GM18502 (cell line): Measurements from ENCODE around the gene HOMEZ.
"Not testable (repeated sequence)": the region's sequence is repeated elsewhere in the genome, so short reads cannot be mapped to it uniquely, and the experiment has no call there.

Source experiments
- ATAC-seq: cut with Tn5 transposase; IDR thresholded peaks from one replicate; pipeline ENCODE4 v1.9.1; 2021; ENCODE audit warnings: mild to moderate bottlenecking; ENCODE audit not compliant: unreplicated experiment, poor library complexity

HOMEZ gene, protein sequence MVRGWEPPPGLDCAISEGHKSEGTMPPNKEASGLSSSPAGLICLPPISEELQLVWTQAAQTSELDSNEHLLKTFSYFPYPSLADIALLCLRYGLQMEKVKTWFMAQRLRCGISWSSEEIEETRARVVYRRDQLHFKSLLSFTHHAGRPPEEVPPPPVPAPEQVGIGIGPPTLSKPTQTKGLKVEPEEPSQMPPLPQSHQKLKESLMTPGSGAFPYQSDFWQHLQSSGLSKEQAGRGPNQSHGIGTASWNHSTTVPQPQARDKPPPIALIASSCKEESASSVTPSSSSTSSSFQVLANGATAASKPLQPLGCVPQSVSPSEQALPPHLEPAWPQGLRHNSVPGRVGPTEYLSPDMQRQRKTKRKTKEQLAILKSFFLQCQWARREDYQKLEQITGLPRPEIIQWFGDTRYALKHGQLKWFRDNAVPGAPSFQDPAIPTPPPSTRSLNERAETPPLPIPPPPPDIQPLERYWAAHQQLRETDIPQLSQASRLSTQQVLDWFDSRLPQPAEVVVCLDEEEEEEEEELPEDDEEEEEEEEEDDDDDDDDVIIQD

GRCh38 chr14:23286020-23286901 is at the start of gene HOMEZ:
Gene HOMEZ, minus strand, starts transcription at chr14:23286132. Its CDS starts 180 bp downstream, at chr14:23285952.
- peak; percentile 96 for ATAC-seq

- no peak for ATAC-seq
These were observed 49.7 kb upstream of the HOMEZ start for GRCh38 chr14:23335623-23336022.

DNA sequence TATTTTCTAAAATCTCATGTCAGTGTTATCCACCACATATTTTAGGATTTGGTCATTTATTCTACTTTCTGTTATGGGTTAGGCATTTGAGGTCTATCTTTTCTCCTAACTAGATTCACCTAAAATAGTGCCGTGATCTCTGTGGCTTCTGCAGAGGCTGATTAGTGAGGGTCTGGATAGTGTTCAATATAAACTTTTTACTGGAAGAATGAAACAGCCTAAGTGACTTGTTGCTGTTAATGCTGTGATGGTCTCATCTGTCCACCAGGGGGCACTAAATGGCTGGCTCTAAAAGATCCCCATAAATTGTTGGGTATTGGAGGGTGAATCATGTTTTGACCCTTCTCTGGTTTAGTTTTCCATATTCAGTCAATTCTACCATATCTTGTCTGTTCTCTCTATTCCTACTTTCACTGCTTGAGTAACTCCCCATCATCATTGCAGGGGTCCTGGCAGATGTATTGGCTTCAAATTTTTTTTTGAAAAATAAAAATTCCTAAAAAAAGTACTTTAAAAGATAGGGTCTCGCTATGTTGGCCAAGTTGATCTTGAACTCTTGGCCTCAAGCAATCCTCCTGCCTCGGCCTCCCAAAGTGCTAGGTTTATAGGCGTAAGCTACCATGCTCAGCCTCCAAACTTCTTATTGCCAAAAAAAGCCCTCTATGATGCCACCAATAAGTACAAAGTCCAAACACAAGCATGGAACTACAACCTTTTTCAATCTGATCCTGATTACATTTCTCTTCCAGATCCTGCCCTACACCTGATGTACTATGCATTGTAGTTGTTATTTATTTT is 42.2 kb upstream of the HOMEZ start:
- peak; percentile 56 for ATAC-seq

- ATAC-seq, result no peak
These were observed 40.8 kb upstream of the HOMEZ start for GRCh38 chr14:23326491-23327332.

GRCh38 chr14:23325746-23326145 is 39.8 kb upstream of the HOMEZ start:
- not testable (repeated sequence) for ATAC-seq

DNA sequence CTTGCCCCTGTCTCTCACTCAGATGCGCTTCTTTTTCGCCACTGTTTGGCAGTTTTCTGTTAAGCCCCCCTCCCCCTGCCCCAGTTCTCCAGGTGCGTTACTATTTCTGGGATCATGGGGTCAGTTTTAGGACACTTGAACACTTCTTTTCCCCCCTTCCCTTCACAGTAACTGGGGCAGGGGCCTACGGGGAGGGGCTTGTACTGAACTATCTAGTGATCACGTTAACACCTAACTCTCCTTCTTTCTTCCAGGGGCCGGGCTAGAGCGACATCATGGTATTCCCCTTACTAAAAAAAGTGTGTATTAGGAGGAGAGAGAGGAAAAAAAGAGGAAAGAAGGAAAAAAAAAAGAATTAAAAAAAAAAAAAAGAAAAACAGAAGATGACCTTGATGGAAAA is 39.1 kb upstream of the HOMEZ start:
- ATAC-seq, result no peak

DNA sequence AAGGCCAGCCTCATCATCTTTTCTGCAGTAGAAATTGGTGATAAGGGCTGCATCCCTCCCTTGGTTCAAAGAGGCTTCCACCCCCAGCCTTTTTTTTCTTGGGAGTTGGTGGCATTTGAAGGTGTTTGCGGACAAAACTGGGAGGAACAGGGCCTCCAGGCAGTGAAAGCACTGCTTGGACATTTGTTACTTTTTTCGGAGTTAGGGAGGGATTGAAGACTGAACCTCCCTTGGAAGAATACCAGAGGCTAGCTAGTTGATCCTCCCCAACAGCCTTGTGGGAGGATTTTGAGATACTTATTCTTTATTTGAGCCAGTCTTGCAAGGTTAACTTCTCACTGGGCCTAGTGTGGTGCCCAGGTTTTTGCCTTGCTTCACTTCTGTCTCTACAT is 38.5 kb upstream of the HOMEZ start:
- ATAC-seq, result no peak

DNA sequence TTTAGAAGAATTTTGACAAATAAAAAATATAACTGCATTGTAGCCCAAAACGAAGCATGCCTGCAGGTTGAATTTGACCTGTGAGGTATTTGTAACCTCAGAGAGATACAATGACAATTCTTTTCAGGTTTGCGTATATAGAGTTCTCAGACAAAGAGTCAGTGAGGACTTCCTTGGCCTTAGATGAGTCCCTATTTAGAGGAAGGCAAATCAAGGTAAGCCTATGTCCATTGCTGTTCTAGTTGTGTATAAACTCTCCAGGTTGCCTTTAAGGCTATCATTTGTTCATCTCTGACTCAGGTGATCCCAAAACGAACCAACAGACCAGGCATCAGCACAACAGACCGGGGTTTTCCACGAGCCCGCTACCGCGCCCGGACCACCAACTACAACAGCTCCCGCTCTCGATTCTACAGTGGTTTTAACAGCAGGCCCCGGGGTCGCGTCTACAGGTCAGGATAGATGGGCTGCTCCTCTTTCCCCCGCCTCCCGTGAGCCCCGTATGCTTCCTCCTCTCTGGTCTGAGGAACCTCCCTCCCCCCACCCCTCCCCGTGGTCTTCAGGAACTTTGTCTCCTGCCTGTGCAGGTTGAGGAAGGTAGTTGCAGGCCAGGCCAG is 38.0 kb upstream of the HOMEZ start:
- no peak for ATAC-seq

DNA sequence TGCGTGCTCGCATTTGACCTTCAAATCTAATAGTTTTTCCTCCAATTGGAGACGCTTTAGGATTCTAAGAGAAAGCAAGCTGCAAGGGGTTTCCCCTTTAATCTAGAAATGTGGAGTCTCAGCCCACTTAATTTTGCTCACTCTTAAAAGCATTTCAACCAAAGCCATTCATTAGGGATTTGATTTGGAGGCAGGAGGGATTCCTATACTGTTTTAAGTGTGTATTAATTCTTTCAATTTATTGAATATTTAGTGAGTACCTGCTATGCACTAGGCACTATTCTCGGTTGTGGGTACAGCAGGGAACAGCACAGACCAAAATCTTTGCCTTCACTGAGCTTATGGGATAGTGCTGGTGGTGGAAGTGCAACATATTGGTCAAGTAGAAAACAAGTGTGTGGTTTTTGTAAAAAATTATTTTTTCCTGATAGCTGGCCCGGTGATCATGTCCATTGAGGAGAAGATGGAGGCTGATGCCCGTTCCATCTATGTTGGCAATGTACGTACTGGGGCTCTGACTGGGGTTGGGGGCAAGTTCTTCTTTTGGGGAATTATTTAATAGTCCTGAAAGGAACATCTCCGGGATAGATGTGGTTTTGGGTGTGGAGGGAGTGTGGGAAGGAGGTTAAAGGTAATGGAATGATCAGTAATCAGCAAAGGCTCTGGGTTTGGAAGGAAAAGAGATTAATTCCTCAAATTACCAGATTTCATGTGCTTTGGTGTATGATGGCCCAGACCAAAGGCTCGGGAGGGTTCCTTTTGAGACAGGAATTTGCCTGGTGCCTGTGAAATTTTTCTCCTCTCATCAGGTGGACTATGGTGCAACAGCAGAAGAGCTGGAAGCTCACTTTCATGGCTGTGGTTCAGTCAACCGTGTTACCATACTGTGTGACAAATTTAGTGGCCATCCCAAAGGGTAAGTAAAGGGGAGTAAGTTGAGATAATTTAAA is 36.9 kb upstream of the HOMEZ start:
- no peak for ATAC-seq

GRCh38 chr14:23321572-23322547 is 35.9 kb upstream of the HOMEZ start:
- ATAC-seq, result peak; percentile 8

DNA sequence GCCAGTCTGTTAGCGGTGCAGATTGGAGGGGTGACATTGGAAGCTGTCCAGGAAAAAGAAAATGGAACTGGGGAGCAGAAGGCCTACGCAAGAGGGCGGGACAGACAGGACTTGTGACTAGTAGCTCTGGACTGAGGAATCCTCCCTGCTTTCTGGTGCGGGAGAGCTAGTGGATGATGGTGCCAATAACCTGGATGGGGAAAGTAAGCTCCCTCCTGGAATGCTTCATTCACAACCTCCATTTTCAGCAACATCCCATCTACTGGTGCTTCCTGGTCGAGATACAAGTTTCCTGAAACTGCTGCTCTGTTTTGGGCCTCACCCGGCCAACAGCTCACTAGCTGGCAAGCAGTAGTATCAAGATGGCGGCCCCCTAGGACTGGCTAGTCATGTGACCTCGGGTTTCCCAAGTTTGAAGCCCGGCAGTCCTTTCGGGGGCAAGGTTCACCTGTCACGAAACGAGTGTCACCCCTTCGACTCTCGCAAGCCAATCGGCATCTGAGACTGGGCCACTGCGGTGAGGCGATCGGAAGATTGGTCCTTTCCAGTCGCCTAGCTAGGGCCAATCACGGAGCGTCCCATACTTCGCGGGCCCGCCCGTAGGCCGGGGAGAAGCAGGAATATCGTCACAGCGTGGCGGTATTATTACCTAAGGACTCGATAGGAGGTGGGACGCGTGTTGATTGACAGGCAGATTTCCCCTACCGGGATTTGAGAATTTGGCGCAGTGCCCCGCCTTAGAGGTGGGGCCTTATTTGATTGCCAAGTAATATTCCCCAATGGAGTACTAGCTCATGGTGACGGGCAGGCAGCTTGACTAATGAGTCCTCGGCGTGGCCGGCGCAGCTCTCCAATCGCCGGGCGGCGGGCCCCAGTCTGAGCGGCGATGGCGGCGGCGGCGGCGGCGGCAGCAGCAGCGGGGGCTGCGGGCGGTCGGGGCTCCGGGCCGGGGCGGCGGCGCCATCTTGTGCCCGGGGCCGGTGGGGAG is 34.9 kb upstream of the HOMEZ start, which contains the start of gene PABPN1:
Gene PABPN1, plus strand, starts transcription at position 874 of the 988 bp plus-strand sequence. Its CDS starts 13 bp downstream, at position 887.
- peak; percentile 91 for ATAC-seq

DNA sequence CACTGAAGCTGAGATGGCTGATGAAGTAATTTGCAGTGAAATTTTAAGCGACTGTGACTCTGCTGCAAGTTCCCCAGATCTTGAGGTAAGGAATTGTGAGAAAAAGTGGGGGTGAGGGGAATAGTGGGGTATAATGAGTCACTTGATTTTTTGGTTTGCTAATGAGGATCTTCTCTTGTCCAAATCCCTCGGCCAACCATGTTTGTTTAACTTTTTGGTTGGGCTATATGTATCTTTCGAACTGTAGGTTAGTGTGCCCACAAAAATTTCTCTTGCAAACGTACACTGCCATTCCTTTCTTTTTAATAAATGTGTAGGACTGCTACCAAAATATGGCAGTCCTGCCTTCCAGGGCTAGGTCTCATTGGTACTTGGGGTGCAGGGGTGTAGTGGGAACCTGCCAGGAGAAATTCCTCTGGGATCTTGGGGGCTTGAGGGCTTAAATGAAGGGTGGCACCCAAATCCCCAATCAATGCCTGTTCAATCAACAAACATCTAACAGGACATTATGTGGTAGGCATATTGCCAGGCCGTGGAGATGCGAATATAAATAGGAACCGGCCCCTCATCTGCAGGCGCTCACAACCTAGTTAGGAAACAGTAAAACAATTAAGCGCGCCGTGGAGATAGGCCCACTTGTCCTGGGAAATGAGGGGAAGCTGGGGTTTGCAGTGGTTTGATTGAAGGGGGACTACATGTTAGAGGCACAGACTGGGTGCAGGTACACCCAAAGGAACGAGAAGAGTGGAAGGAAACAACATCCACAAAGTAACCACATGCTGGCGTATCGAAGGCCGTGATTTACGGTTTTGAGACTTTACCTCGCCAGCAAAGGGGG is 34.0 kb upstream of the HOMEZ start:
- no peak for ATAC-seq

- ATAC-seq, result no peak
These were observed 30.4 kb upstream of the HOMEZ start for GRCh38 chr14:23316300-23316699.

DNA sequence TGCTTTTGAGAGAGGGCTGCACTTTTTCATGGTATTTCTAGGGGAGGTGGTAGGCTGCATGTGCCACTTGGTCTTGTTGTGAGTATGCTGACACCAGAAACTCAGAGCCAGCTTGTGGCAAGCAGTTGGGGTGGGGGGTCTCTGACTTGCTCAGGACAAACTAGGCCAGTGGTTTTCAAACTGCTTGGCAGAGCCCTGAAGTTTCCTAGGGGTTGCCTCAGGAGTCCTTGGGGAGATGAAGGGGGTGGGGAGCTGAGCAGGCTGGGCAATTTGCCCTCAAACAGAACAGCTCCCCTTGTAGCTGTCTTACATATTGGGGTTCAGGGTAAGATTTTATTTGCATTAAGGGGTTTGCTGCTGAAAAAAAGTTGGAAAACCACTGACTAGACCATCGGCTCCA is 24.6 kb upstream of the HOMEZ start:
- no peak for ATAC-seq
